Ishikawa (cell line): ENCODE data around the gene COX10.

Experiments used
- CEBPB ChIP-seq: IDR thresholded peaks from 2 replicates; pipeline ENCODE4 v1.6.1; 2012
- CREB1 ChIP-seq: IDR thresholded peaks from 2 replicates; pipeline ENCODE4 v1.6.1; 2012; ENCODE audit warnings: low read depth
- EGR1 ChIP-seq: IDR thresholded peaks from 2 replicates; pipeline ENCODE4 v1.6.1; 2012
- EP300 ChIP-seq: IDR thresholded peaks from 2 replicates; pipeline ENCODE4 v1.6.1; 2012; ENCODE audit warnings: borderline replicate concordance
- FOXM1 ChIP-seq: IDR thresholded peaks from 2 replicates; pipeline ENCODE4 v1.6.1; 2012; ENCODE audit warnings: low read depth, borderline replicate concordance
- NFIC ChIP-seq: IDR thresholded peaks from 2 replicates; pipeline ENCODE4 v1.6.1; 2012
- RAD21 ChIP-seq: IDR thresholded peaks from 2 replicates; pipeline ENCODE4 v1.6.1; 2012; ENCODE audit warnings: low read depth
- TAF1 ChIP-seq: IDR thresholded peaks from 2 replicates; pipeline ENCODE4 v1.6.1; 2012; ENCODE audit warnings: low read depth, mild to moderate bottlenecking
- TCF12 ChIP-seq: IDR thresholded peaks from 2 replicates; pipeline ENCODE4 v1.6.1; 2012; ENCODE audit warnings: low read depth
- TEAD4 ChIP-seq: IDR thresholded peaks from 2 replicates; pipeline ENCODE4 v1.6.1; 2012
- YY1 ChIP-seq: IDR thresholded peaks from 2 replicates; pipeline ENCODE4 v1.6.1; 2012; ENCODE audit warnings: low read depth
- ZBTB7A ChIP-seq: IDR thresholded peaks from 2 replicates; pipeline ENCODE4 v1.6.1; 2012; ENCODE audit warnings: low read depth
- TF ChIP-seq, protein P1 (sequence below): IDR thresholded peaks from 2 replicates; pipeline ENCODE4 v1.6.1; 2012
- TF ChIP-seq, protein P2 (sequence below): IDR thresholded peaks from 2 replicates; pipeline ENCODE4 v1.6.1; 2012; ENCODE audit warnings: low read depth, mild to moderate bottlenecking
- TF ChIP-seq, protein P3 (sequence below): IDR thresholded peaks from 2 replicates; pipeline ENCODE4 v1.6.1; 2012

The COX10 gene

DNA sequence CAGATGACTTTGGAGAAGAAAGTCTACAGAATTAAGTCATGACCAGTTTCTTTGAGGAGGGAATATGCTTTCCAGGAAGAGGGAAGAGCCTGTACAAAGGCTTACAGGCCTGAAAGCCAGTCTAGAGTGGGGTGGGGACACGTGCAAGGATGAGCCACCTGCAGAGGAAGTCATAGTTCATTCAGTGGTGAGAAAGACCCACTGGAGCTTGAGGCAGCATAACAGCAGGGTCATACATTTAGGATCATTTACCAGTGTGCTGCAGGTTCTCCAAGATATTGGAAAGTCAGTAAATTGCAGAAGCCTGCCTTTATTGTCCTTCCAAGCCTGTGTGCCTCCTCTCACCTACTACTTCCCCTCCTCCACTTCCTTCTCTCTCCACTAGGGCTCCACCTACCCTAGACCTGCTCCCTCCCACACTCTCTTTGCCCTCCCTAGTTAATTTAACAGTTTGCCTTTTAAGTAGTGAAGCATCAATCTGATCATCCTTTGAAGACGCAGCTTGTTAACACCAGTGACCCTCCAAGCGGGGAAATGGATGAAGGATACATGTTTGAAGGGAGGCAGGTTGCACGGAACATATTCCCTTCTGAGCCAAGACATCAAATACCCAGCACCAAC lies 127.2 kb downstream of the COX10 start:
- TF ChIP-seq, protein P1, sequence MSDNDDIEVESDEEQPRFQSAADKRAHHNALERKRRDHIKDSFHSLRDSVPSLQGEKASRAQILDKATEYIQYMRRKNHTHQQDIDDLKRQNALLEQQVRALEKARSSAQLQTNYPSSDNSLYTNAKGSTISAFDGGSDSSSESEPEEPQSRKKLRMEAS, result no peak
- TF ChIP-seq, protein P2, sequence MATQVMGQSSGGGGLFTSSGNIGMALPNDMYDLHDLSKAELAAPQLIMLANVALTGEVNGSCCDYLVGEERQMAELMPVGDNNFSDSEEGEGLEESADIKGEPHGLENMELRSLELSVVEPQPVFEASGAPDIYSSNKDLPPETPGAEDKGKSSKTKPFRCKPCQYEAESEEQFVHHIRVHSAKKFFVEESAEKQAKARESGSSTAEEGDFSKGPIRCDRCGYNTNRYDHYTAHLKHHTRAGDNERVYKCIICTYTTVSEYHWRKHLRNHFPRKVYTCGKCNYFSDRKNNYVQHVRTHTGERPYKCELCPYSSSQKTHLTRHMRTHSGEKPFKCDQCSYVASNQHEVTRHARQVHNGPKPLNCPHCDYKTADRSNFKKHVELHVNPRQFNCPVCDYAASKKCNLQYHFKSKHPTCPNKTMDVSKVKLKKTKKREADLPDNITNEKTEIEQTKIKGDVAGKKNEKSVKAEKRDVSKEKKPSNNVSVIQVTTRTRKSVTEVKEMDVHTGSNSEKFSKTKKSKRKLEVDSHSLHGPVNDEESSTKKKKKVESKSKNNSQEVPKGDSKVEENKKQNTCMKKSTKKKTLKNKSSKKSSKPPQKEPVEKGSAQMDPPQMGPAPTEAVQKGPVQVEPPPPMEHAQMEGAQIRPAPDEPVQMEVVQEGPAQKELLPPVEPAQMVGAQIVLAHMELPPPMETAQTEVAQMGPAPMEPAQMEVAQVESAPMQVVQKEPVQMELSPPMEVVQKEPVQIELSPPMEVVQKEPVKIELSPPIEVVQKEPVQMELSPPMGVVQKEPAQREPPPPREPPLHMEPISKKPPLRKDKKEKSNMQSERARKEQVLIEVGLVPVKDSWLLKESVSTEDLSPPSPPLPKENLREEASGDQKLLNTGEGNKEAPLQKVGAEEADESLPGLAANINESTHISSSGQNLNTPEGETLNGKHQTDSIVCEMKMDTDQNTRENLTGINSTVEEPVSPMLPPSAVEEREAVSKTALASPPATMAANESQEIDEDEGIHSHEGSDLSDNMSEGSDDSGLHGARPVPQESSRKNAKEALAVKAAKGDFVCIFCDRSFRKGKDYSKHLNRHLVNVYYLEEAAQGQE, result no peak
- no peak for TF ChIP-seq TAF1
- no peak for TF ChIP-seq NFIC
- no peak for TF ChIP-seq EGR1
- TF ChIP-seq FOXM1, result no peak

DNA sequence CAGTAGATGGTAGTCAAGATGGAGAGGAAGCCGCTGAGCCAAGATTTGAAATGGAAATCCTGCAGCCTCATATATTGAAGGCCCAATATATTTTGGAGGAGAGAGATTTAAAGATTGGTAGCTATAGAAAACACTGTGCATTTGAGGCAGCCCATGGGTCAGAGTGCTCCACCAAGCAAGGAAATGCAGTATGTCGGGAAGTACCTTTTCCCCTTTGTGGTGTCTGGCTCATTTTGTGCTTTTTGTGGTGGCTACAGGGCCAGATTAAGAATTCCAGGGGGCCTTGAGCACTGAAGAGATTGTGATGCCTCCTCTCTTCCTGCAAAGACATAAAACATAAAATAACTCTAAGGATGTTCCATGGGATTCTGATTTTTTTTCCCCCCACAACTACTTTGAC lies 127.8 kb downstream of the COX10 start:
- TF ChIP-seq RAD21, result no peak

DNA sequence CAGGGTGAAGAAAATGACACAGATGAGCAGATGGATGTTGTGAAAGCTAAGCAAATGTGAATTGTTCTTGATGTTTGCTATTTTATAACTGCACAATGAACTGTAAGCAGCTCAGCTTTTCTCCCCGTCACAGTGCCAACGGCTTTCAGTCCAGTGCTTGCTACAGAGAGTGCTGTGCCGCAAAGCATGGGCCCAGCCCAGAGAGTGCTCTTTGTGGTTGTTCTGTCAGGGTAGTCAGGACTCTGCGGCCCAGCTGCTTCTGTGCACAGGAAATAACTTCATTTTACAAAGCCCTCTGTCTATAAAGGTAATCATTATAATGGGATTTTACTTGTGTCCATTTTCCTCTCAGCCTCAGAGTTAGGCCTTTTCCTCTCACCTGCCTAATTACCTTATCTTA lies 128.3 kb downstream of the COX10 start:
- TF ChIP-seq FOXM1 (no peak), EGR1 (no peak), CEBPB (no peak), TCF12 (no peak), TEAD4 (no peak), ZBTB7A (no peak), NFIC (no peak), YY1 (no peak), TAF1 (no peak), CREB1 (no peak)
- TF ChIP-seq, protein P2, result no peak
- TF ChIP-seq, protein P3, sequence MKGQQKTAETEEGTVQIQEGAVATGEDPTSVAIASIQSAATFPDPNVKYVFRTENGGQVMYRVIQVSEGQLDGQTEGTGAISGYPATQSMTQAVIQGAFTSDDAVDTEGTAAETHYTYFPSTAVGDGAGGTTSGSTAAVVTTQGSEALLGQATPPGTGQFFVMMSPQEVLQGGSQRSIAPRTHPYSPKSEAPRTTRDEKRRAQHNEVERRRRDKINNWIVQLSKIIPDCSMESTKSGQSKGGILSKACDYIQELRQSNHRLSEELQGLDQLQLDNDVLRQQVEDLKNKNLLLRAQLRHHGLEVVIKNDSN, result no peak
- TF ChIP-seq, protein P1, result no peak

DNA sequence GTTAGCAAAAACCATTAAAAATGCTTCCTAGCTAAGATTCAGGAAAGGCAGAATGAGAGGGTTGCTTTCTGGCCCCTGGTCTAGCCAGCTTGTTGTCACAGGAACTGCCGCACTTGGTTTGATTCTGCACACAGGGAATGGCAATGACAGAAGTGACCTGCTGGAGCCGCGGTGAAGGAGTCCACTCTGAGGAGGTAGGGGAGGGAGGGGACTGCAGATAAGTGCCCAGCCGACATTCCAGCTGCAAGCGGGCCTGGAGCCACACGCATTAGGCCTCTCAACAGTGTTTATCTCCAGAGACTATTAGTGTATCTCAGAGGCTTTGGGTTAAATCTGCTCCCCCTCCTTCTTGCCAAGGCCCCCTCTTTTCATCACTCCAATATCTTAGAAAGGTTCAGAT lies 128.7 kb downstream of the COX10 start:
- no peak for TF ChIP-seq EGR1

DNA sequence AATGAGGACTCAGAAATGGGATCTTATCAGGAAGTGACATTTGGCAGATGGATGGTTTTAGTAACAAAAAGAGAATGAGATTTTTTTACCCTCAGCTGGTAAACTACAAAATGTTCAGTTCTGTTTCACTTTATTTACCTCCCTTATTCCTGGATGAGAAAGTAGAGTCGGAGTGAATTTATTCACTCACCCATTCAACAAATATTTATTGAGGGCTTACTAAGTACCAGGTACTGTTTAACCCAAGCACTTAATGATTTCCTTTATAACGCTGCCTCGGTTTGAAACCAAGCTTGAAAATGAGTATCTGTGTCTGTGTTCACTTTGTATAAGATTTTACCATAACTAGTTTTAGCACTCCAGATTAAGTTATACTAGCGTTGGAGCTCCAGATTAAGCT lies 129.3 kb downstream of the COX10 start:
- TF ChIP-seq CEBPB (no peak), EGR1 (no peak), YY1 (no peak), CREB1 (no peak), ZBTB7A (no peak)
- TF ChIP-seq, protein P3, result no peak

DNA sequence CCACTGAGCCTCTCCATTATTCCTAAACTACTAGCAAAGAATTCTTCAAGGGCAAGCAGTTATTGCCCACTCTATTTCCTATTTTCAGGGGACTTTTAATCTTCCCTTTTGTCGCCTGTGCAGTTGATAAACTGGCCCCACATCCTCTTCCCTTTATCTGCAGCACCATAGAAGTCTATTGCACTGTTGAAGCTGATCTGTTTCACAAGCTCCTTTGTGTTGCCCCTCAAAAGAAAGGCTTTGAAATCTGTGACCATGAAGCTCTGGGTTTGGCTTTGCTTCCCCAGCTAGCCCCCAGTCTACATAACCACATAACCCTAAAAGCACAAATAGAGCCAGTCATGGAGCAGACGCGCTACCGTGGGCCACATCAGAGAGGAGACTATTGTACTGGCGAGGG lies 130.3 kb downstream of the COX10 start:
- TF ChIP-seq, protein P1, result no peak
- TF ChIP-seq TEAD4 (no peak), CEBPB (no peak), EP300 (no peak), CREB1 (no peak), ZBTB7A (no peak), FOXM1 (no peak), RAD21 (no peak), TAF1 (no peak), NFIC (no peak), TCF12 (no peak), EGR1 (no peak), YY1 (no peak)
- TF ChIP-seq, protein P3, result no peak
- TF ChIP-seq, protein P2, result no peak
